ENCODE results near the gene CDC6.
A peak's percentile ranks its signal among the peaks of the same experiment; 100 is the strongest.

Gene CDC6

DNA sequence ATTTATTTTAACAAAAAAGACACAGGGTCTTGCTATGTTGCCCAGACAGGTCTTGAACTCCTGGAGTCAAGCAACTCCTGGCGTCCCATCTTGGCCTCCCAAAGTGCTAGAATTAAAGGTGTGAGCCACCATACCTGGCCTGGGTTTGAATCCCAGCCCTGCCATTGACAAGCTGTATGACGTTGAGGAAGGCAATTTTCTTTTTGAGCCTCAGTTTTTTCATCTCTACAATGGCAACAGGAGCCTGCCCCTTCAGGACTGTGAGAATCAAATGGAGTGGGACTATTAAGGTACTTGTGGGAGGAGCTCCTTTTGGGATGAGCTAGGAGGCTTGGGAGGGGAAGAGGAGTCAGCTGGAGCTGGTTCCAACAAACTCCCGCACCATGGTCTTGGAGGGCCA lies 27.5 kb downstream of the CDC6 start:
- ChIA-PET POLR2A (interaction anchor here (0.6 to 4.3 kb wide), 3 partner anchors 10 to 236 kb away, joined by 4 to 35 read pairs (median 4); no protein-coding TSS in a partner anchor), CTCF (interaction anchor here (1.2 to 4.0 kb wide), 4 partner anchors 10 to 43 kb away, joined by 3 to 110 read pairs (median 10); partner anchors contain the start of gene RARA)
- TF ChIP-seq, protein P1, sequence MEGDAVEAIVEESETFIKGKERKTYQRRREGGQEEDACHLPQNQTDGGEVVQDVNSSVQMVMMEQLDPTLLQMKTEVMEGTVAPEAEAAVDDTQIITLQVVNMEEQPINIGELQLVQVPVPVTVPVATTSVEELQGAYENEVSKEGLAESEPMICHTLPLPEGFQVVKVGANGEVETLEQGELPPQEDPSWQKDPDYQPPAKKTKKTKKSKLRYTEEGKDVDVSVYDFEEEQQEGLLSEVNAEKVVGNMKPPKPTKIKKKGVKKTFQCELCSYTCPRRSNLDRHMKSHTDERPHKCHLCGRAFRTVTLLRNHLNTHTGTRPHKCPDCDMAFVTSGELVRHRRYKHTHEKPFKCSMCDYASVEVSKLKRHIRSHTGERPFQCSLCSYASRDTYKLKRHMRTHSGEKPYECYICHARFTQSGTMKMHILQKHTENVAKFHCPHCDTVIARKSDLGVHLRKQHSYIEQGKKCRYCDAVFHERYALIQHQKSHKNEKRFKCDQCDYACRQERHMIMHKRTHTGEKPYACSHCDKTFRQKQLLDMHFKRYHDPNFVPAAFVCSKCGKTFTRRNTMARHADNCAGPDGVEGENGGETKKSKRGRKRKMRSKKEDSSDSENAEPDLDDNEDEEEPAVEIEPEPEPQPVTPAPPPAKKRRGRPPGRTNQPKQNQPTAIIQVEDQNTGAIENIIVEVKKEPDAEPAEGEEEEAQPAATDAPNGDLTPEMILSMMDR (IDR thresholded peaks at IDR 0.05; ENCODE audit: insufficient read depth, low read length, missing control alignments) = no peak
- no peak for DNase-seq (ENCODE audit: low read depth, low spot score)
- no peak overlapping the region for H3K4me3 ChIP-seq (ENCODE audit: low read depth, low read length)

DNA sequence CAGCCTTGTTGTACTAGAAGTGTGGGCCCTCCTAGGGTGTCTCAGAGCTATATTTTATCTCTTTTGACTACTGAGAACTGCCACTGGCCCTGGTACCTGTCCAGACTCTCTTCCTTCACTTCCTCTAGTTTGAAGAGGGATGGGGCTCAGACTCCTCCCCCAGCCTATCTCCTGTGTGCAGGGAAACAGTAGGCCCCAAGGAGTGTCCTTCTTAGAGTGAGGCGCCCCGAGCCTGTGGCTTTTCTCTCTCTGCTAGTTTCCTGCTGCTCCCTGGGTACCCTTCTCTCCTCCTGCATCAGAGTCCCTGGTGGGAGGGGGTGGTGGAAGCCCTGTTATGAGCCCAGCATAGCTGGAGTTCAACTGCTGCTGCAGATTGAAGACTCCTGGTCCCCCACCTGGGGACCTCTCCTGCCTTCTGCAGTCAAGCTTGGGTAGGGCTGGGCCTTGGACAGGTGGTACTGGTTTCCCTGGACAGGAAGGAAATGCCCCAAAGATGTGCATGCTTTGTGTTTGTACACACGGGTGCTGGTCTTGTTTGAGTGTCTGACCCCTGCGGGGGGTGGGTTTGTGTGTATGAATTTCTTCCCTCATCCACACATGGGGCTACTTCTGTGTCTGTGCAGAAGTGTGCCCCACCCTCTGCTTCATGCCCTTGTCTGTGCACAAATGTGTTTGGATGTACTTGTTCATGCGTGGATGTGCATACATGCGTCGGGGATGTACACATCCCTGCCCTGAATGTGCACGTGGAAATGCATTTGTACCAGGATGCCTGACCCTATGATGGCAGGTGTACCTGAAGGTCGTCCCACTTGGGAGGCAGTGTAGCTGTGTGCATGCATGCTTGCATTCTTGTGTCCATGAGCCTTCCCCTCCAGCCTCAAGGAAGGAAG lies 28.2 kb downstream of the CDC6 start:
- TF ChIP-seq, protein P1 (IDR thresholded peaks at IDR 0.05; ENCODE audit: insufficient read depth, low read length, missing control alignments) = no peak
- ChIA-PET CTCF (interaction anchor here (0.7 to 4.0 kb wide), 11 partner anchors 10 to 99 kb away, joined by 3 to 110 read pairs (median 10); partner anchors contain the start of gene RARA), POLR2A (interaction anchor here (0.6 to 4.3 kb wide), 3 partner anchors 11 to 236 kb away, joined by 4 to 35 read pairs (median 4); no protein-coding TSS in a partner anchor)
- no peak for DNase-seq (ENCODE audit: low read depth, low spot score)
- H3K4me3 ChIP-seq (ENCODE audit: low read depth, low read length) = no peak overlapping the region

GRCh38 chr17:40316571-40317344 lies 29.1 kb downstream of the CDC6 start:
- no peak for DNase-seq (ENCODE audit: low read depth, low spot score)
- CTCF ChIA-PET = interaction anchor here (0.6 to 4.0 kb wide), 21 partner anchors 11 to 308 kb away, joined by 3 to 110 read pairs (median 4); partner anchors contain the start of gene RARA
- POLR2A ChIA-PET = interaction anchor here (0.6 to 4.3 kb wide), 5 partner anchors 12 to 1579 kb away, joined by 3 to 35 read pairs (median 3); no protein-coding TSS in a partner anchor
- H3K4me3 ChIP-seq (ENCODE audit: low read depth, low read length) = peak overlapping the region; percentile 60
- TF ChIP-seq, protein P1 (IDR thresholded peaks at IDR 0.05; ENCODE audit: insufficient read depth, low read length, missing control alignments) = no peak

- H3K4me3 ChIP-seq (ENCODE audit: low read depth, low read length) = peak overlapping the region; percentile 60
- TF ChIP-seq, protein P1 (IDR thresholded peaks at IDR 0.05; ENCODE audit: insufficient read depth, low read length, missing control alignments) = peak; percentile 67
- CTCF ChIA-PET = interaction anchor here (0.6 to 4.0 kb wide), 21 partner anchors 10 to 308 kb away, joined by 3 to 110 read pairs (median 4); partner anchors contain the start of gene RARA
- DNase-seq (ENCODE audit: low read depth, low spot score) = no peak
- POLR2A ChIA-PET = interaction anchor here (0.6 to 4.3 kb wide), 5 partner anchors 12 to 1580 kb away, joined by 3 to 35 read pairs (median 3); no protein-coding TSS in a partner anchor
These were observed 29.7 kb downstream of the CDC6 start for GRCh38 chr17:40317345-40317873.

GRCh38 chr17:40317880-40318829 lies 30.5 kb downstream of the CDC6 start:
- peak overlapping the region; percentile 92 for H3K4me3 ChIP-seq (ENCODE audit: low read depth, low read length)
- POLR2A ChIA-PET = interaction anchor here (0.6 to 4.3 kb wide), 7 partner anchors 10 to 1581 kb away, joined by 3 to 35 read pairs (median 3); no protein-coding TSS in a partner anchor
- DNase-seq (ENCODE audit: low read depth, low spot score) = peak; percentile 84
- CTCF ChIA-PET = interaction anchor here (0.6 to 4.0 kb wide), 21 partner anchors 9 to 218 kb away, joined by 3 to 110 read pairs (median 5); partner anchors contain the start of gene RARA
- TF ChIP-seq, protein P1 (IDR thresholded peaks at IDR 0.05; ENCODE audit: insufficient read depth, low read length, missing control alignments) = no peak

Data from AG04449 (cell line).